ENCODE results near the gene HNRNPCL4. TPM values are rescaled to one million over a fixed set of nuclear protein-coding genes. Genes with fewer than 3 reads are reported as not detected.

Gene HNRNPCL4
- not detected in 2 replicates for total RNA-seq

GRCh38 chr1:13165531-13165930 lies at the start of gene HNRNPCL4:
TSS of gene HNRNPCL4 (minus strand) at chr1:13165631. CDS start at chr1:13165467, 164 bp downstream.

GRCh38 chr1:13201309-13201708 lies 35.9 kb upstream of the HNRNPCL4 start, which contains the start of gene PRAMEF13:
TSS of gene PRAMEF13 (minus strand) at chr1:13201409. CDS start at chr1:13199589, 1,820 bp downstream.

DNA sequence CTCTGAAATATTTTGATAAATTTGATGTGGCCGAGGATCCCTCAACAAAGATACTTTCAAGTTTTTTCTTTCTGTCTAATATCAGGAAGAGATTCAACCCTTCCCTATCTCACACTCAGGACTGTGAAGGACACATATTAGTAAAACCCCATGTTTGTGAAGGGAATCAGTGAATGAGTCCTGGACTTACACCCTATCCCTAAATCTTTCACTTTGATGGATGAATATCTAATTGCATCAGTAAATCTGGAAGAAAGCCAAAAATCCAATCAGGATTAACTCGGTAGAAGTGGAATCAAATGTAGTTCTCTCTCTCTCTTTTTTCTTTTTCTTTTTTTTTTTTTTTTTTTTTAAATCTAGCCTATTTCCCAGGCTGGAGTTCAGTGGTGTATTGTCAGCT lies 6.1 kb upstream of the HNRNPCL4 start, which contains the start of gene PRAMEF9:
Gene PRAMEF9 (plus strand): TSS at position 301 of the 400 bp plus-strand sequence. CDS start 3,433 bp downstream, outside the sequence.

DNA sequence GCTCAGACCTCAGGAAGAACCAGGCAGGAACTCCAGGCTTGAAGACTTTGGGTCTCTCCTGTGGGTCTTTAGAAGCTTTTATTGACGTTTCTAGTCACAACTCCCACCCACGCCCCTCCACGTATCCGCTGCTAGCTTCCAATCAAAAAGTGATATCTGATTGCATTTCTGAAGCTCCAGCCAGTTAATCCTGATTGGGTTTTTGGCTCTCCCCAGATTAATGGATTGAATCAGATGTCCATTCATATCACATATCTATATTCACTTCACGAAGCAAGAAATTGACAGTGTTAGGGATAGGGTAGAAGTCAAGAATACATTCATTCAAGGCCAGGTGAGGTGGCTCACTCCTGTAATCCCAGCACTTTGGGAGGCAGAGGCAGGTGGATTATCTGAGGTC lies 9.5 kb downstream of the HNRNPCL4 start, which contains the start of gene PRAMEF26:
Gene PRAMEF26 (minus strand): TSS at position 101 of the 400 bp plus-strand sequence. CDS start 2,914 bp downstream, outside the sequence.

DNA sequence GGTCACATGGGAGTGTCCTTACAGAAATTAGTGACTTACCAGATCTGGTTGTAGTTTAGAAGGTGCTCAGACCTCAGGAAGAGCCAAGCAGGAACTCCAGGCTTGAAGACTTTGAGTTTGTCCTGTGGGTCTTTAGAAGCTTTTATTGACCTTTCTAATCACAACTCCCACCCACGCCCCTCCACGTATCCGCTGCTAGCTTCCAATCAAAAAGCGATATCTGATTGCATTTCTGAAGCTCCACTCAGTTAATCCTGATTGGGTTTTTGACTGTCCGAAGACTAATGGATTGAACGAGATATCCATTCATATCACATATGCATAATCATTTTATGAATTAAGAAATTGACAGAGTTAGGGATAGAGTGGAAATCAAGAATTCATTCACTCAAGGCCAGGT lies 48.7 kb downstream of the HNRNPCL4 start, which contains the start of gene HNRNPCL2:
Gene HNRNPCL2 (minus strand): TSS at position 101 of the 400 bp plus-strand sequence. CDS start 454 bp downstream, outside the sequence.

Other genes starting within 250 kb of the HNRNPCL4 start
- not detected in 2 replicates for gene PRAMEF7, start 249.0 kb downstream of the HNRNPCL4 start, total RNA-seq
- gene PRAMEF6, start 218.1 kb downstream of the HNRNPCL4 start, total RNA-seq, result not detected in 2 replicates
- gene PRAMEF27, start 109.1 kb downstream of the HNRNPCL4 start, total RNA-seq, result not detected in 2 replicates
- not detected in 2 replicates for gene HNRNPCL3, start 104.9 kb downstream of the HNRNPCL4 start, total RNA-seq
- not detected in 2 replicates for gene PRAMEF25, start 94.9 kb downstream of the HNRNPCL4 start, total RNA-seq
- not detected in 2 replicates for gene HNRNPCL2, start 48.8 kb downstream of the HNRNPCL4 start, total RNA-seq
- gene PRAMEF26, start 9.6 kb downstream of the HNRNPCL4 start, total RNA-seq, result not detected in 2 replicates
- not detected in 2 replicates for gene PRAMEF9, start 6.2 kb upstream of the HNRNPCL4 start, total RNA-seq
- gene PRAMEF13, start 35.8 kb upstream of the HNRNPCL4 start, total RNA-seq, result not detected in 2 replicates
- gene PRAMEF18, start 60.5 kb upstream of the HNRNPCL4 start, total RNA-seq, result not detected in 2 replicates
- gene PRAMEF5, start 88.6 kb upstream of the HNRNPCL4 start, total RNA-seq, result not detected in 2 replicates
- gene PRAMEF8, start 119.5 kb upstream of the HNRNPCL4 start, total RNA-seq, result not detected in 2 replicates
- not detected in 2 replicates for gene PRAMEF33, start 137.9 kb upstream of the HNRNPCL4 start, total RNA-seq
- gene PRAMEF15, start 149.9 kb upstream of the HNRNPCL4 start, total RNA-seq, result not detected in 2 replicates
- gene PRAMEF14, start 181.5 kb upstream of the HNRNPCL4 start, total RNA-seq, result not detected in 2 replicates
- not detected in 2 replicates for gene PRAMEF19, start 206.3 kb upstream of the HNRNPCL4 start, total RNA-seq
- gene PRAMEF17, start 224.0 kb upstream of the HNRNPCL4 start, total RNA-seq, result not detected in 2 replicates
- not detected in 2 replicates for gene PRAMEF20, start 244.8 kb upstream of the HNRNPCL4 start, total RNA-seq

Data from epithelial cell of alveolus of lung (primary cell).